GM21576 (cell line): Measurements from ENCODE around the gene ZNF248.
"Not testable (repeated sequence)": the region's sequence is repeated elsewhere in the genome, so short reads cannot be mapped to it uniquely, and the experiment has no call there.

ENCODE experiments used
- ATAC-seq: cut with Tn5 transposase; IDR thresholded peaks from one replicate; pipeline ENCODE4 v1.9.1; 2021; ENCODE audit warnings: mild to moderate bottlenecking, moderate library complexity; ENCODE audit not compliant: unreplicated experiment

ZNF248 gene

DNA sequence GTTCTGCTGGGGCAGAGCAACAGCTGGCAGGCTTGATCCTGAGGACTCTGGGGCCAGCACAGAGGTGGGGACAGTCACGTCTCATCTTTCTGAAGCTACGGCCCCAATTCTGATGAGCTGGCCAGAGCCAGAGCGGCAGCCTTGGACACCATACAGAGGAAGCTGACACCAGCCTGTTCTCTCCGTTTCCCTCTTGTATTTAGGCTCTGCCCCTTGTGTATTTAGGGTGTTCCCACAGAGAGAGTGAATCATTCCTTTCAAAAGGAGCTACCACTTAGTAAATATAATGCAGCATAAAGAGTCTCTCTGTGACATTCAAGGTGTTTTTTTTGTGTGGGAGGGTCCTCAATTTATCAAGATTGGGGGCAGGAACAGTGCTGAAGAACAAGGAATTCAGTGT, 109.2 kb downstream of the ZNF248 start:
- ATAC-seq, result no peak

DNA sequence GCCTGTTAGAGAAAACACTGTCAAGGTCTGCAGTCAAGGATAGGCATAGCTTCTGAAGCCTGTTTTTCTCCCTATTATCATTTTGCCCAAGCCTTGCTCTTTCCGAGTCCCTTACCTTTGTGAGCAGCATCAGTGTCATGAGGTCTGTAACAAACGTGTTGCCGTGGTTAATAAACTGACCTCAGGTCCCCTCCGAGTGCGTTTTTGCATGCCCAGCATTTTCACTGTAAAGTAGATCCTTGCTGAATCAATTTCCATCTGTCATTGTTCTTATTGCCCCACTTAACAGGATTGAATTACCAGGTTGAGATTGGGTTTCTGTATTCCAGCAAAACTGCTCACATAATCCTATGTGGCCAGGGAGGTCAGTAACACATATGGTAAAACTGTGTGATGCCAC, 110.3 kb downstream of the ZNF248 start:
- ATAC-seq, result no peak

DNA sequence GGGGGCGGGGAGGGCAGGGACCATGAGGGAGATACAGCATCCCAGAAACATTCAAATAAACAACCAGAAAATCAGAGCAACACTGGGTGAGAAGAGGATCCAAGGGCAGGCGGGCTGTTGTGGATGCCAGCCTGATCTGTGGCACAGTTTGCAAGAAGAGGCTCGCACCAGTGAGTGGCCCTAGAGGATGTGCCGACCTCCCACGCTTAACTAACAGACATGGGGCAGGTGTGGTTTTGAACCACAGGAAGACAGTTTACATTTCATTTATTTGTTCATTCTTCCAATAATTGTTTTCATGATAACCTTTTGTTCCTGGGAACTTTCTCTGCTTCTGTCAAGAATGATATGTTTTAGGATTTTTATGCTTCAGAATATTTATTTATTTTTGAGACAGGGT, 115.6 kb downstream of the ZNF248 start:
- no peak for ATAC-seq

DNA sequence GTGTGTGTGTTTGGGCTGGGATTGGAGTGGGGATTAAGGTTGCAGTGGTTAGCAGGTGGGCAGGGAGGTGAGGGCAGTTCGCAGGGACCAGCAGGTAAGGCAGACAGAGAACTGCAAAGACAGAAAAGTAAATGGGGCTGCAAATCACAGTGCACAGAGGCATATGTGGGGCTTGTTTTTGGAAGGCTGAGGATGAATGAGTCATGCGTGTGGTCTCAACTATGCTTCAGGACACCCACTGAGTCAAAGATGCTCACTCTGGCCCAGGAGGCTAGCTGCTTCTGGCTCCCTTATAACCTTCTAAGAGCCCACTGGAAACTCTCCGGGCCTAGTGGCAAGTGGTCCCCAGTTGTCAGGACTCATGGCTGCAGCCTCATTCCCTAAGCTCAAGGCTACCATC, 118.2 kb downstream of the ZNF248 start:
- no peak for ATAC-seq

DNA sequence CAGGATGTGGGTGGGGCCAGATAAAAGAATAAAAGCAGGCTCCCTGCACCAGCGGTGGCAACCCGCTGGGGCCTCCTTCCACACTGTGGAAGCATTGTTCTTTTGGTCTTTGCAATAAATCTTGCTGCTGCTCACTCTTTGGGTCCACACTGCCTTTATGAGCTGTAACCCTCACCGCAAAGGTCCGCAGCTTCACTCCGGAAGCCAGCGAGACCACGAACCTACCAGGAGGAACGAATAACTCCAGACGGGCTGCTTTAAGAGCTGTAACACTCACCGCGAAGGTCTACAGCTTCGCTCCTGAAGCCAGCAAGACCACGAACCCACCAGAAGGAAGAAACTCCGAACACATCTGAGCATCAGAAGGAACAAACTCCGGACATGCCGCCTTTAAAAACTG, 119.2 kb downstream of the ZNF248 start:
- ATAC-seq, result not testable (repeated sequence)

DNA sequence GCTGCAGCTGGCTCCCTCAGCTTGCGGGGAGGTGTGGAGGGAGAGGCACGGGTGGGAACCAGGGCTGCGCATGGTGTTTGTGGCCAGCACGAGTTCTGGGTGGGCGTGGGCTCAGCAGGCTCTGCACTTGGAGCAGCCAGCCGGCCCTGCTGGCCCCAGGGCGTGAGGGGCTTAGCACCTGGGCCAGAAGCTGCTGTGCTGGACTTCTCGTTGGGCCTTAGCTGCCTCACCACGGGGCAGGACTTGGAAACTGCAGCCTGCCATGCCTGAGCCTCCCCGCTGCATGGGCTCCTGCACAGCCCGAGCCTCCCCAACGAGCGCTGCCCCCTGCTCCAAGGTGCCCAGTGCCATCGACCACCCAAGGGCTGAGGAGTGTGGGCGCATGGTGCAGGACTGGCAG, 120.1 kb downstream of the ZNF248 start:
- ATAC-seq, result no peak

DNA sequence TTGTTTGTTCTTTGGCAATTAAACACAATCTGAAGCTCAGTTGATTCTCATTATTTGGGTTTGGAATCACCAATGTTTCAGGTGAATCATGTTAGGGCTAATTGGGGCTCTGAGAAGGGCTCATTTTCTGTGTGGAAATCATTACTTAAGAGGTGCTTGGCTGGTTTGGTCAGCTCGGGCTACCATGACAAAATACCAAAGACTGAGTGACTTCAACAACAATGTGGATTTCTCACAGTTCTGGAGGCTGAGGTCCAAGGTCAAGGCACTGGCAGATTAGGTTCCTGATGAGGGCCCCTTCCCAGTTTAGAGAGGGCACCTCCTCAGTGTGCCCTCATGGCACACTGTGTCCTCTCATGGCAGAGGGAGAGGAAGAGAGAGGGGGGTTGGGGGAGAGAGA, 121.3 kb downstream of the ZNF248 start:
- no peak for ATAC-seq

DNA sequence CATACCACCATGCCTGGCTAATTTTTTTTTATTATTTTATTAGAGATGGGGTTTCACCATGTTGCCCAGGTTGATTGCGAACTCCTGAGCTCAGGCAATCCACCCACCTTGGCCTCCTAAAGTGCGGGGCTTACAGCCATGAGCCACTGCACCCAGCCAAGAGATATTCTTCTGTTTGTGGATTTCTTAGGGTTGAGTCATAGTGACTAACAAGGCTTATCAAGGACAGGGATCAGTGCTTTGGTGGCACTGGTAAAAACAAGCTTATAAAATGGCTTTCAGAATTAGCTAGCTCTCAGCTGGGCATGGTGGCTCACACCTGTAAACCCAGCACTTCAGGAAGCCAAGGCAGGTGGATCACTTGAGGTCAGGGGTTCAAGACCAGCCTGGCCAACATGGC, 122.4 kb downstream of the ZNF248 start:
- no peak for ATAC-seq
